ENCODE data around the gene PCID2. TPM values are rescaled to one million over a fixed set of nuclear protein-coding genes. Genes with fewer than 3 reads are reported as not detected.

The PCID2 gene
- total RNA-seq, 1 donor from 2014 or later = 40.9 TPM

DNA sequence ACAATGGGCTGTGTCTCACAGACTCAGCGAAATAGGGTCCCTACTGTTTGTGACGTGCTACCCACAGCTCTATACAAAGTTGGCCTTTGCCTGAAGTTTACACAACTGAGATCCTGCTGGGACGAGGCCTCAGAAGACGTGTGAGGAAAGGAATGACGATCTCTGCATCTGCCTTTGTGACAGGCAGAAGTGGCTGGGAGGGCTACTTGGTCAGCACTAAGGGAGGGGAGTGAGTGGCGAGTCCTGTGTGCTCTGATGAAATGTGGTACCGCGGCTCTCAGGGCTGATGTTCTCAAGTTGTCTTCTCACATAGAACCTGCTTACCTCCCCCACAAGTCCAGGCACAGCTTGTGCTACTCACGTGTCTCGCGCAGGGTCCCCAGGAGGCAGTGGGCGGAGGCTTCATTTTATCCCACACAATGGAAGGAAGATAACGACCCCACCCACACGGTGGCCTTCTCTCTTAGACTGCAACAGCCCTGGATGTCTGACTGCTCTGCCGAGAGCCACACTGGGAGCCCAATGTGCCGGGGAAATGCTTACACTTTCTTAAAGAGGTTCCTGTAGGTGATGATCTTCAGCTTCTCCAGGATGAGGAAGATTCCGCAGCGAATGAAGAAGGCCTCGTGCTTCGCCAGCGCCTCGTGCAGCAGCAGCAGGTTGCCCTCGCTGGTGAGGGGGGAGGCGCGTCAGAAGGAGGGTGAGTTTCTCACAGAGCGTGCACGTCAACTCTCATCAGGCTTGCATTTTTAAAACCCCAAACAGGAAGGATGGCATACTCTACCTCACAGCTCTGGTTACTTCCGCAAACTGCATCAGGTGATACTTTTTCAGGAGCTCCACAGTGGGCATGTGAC is 28.9 kb downstream of the PCID2 start:
- DNase-seq (ENCODE audit: low read depth) = no peak
- no peak overlapping the region for H3K4me3 ChIP-seq (ENCODE audit: low read depth, low read length)
- TF ChIP-seq, protein P1, sequence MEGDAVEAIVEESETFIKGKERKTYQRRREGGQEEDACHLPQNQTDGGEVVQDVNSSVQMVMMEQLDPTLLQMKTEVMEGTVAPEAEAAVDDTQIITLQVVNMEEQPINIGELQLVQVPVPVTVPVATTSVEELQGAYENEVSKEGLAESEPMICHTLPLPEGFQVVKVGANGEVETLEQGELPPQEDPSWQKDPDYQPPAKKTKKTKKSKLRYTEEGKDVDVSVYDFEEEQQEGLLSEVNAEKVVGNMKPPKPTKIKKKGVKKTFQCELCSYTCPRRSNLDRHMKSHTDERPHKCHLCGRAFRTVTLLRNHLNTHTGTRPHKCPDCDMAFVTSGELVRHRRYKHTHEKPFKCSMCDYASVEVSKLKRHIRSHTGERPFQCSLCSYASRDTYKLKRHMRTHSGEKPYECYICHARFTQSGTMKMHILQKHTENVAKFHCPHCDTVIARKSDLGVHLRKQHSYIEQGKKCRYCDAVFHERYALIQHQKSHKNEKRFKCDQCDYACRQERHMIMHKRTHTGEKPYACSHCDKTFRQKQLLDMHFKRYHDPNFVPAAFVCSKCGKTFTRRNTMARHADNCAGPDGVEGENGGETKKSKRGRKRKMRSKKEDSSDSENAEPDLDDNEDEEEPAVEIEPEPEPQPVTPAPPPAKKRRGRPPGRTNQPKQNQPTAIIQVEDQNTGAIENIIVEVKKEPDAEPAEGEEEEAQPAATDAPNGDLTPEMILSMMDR (conservative IDR thresholded peaks at IDR 0.05; ENCODE audit: low read depth, low read length) = no peak

DNA sequence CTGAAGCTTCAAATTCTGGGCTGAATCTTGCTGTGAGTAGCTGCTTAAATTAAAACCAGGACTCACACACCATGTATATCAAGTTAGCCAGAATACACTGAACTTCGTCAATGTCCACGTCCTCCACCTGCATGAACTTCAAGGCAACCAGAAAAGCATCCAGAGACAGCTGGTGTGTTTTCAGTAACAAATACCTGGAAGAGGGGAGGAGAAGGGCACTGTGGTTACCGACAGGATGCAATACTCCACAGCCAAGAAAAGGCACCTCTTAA is 29.6 kb downstream of the PCID2 start:
- TF ChIP-seq, protein P1 (conservative IDR thresholded peaks at IDR 0.05; ENCODE audit: low read depth, low read length) = no peak
- no peak for DNase-seq (ENCODE audit: low read depth)
- no peak overlapping the region for H3K4me3 ChIP-seq (ENCODE audit: low read depth, low read length)

DNA sequence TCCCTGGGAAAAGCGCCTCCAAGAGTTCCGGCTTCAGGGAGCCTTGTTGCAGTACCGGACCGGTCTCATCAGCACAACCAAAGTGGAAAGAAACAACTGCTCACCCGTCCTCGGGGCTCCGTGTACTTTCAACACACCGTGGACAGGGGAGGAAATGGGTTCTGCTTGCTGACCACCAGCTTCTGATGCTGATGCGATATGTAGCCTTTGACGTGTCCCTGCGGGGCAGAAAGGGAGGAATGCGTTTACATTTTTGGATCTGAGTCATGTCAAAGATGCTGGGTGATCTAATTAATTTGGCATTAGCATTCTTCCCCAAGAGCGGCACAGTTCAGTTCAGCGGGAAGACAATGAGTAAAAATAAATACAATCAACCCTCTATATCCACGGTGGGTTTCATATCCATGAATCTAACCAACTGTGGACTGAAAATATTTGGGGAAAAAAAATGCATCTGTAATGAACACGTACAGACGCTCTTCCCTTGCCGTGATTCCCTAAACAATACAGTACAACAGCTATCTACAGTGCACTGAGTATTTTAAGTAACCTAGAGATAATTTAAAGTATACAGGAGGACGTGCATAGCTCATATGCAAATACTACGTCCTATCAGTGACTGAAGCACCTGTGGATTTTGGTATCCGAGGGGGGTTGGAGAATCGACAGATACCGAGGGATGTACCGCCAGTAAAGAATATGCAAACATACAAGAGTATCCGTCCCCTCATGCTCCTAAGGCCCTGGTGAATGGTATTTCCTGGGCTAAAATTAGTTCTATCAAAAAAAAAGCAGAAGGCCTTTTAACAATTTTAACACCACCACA is 30.2 kb downstream of the PCID2 start:
- no peak for DNase-seq (ENCODE audit: low read depth)
- no peak overlapping the region for H3K4me3 ChIP-seq (ENCODE audit: low read depth, low read length)
- TF ChIP-seq, protein P1 (conservative IDR thresholded peaks at IDR 0.05; ENCODE audit: low read depth, low read length) = no peak

DNA sequence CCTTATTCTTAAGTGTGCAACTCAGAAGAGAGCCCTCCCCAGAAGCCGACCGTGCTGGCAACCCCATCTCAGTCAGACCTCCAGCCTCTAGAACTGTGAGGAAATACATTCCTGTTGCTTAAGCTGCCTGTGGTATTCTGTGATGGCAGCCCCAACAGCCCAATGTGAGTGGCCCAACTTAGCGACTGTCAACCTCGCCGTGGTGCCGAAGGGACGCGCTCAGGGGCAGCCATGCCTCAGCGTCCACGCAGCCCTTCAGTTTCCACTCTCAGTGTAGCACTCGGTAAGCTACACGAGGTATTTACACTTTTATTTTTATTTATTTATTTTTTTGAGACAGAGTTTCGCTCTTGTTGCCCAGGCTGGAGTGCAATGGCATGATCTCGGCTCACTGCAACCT is 31.6 kb downstream of the PCID2 start:
- TF ChIP-seq, protein P1 (conservative IDR thresholded peaks at IDR 0.05; ENCODE audit: low read depth, low read length) = no peak
- no peak for DNase-seq (ENCODE audit: low read depth)
- no peak overlapping the region for H3K4me3 ChIP-seq (ENCODE audit: low read depth, low read length)

DNA sequence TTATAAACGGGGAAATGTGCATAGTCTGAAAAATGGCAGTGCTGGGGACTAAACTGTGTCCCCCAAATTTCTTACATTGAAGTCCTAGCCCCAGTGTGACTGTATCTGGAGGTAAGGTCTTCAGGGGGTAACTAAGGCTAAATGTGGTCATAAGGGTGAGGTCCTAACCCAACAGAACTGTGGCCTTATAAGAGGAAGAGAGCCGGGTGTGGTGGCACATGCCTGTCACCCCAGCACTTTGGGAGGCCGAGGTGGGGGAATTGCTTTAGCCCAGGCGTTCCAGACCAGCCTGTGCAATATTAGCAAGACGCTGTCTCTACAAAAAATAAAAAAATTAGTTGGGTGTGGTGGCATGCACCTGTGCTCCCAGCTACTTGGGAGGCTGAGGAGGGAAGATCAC is 32.2 kb downstream of the PCID2 start:
- no peak overlapping the region for H3K4me3 ChIP-seq (ENCODE audit: low read depth, low read length)
- no peak for DNase-seq (ENCODE audit: low read depth)
- TF ChIP-seq, protein P1 (conservative IDR thresholded peaks at IDR 0.05; ENCODE audit: low read depth, low read length) = no peak

DNA sequence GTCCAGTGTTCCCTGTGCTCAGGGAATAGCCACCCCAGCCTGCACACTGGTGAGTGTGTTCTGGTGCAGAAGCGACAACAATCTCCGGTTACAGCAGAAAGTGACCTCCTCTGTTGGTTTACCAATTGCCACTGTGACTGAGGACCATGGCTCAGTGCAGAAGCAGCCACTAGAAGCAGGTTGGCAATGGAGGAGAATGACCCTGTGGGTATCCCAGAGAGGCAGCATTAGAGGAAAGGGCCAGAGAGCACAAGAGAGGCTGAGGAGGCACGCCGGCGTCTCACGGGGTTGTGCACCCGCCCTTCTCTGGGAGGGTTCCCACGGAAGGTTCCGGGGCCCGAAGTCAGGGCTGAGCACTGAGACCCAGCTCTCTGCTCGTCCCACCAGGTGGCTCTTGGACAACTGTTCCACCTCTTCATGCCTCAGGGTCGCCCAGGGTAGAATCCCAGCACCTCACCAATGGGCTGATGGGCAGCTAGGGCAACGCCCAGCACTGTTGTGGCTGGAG is 36.0 kb downstream of the PCID2 start:
- no peak overlapping the region for H3K4me3 ChIP-seq (ENCODE audit: low read depth, low read length)
- no peak for DNase-seq (ENCODE audit: low read depth)
- TF ChIP-seq, protein P1 (conservative IDR thresholded peaks at IDR 0.05; ENCODE audit: low read depth, low read length) = no peak
